ENCODE results near the gene PSMD2. TPM values are rescaled to one million over a fixed set of nuclear protein-coding genes. Genes with fewer than 3 reads are reported as not detected.

The PSMD2 gene
- total and polyA plus RNA-seq, 10 of the 15 experiments (the other 5 are each of a cell fraction or from before 2014, with no cell fraction given) = 103 to 515 (median 197) TPM

GRCh38 chr3:184335661-184336546, 36.9 kb downstream of the PSMD2 start (continued):
- TF ChIP-seq TARDBP (IDR thresholded peaks at IDR 0.05; ENCODE audit: borderline replicate concordance) (peak; percentile 11), IRF4 (IDR thresholded peaks at IDR 0.05; ENCODE audit: low read depth, low read length) (no peak), IKZF2 (IDR thresholded peaks at IDR 0.05) (no peak), LARP7 (IDR thresholded peaks at IDR 0.05) (no peak), SKIL (IDR thresholded peaks at IDR 0.05; ENCODE audit: low read depth, poor library complexity, severe bottlenecking) (no peak), STAT1 (conservative IDR thresholded peaks at IDR 0.05) (no peak), ZZZ3 (IDR thresholded peaks at IDR 0.05; ENCODE audit: control insufficient read depth, insufficient read length, low read depth) (no peak), ASH2L (IDR thresholded peaks at IDR 0.05; ENCODE audit: borderline replicate concordance, low read depth) (no peak), CREM (IDR thresholded peaks at IDR 0.05; ENCODE audit: low read depth) (peak; percentile 98), SMAD1 (IDR thresholded peaks at IDR 0.05; ENCODE audit: low read depth, partially characterized antibody) (no peak), RELA (IDR thresholded peaks at IDR 0.05; ENCODE audit: borderline replicate concordance, partially characterized antibody) (no peak), HDAC6 (IDR thresholded peaks at IDR 0.05; ENCODE audit: unreplicated experiment) (no peak), ATF3 (IDR thresholded peaks at IDR 0.05; ENCODE audit: borderline replicate concordance, extremely low read depth, low read depth, low read length) (no peak), E2F4 (IDR thresholded peaks at IDR 0.05; ENCODE audit: low read depth, low read length) (no peak), CREB1 (IDR thresholded peaks at IDR 0.05; ENCODE audit: low read depth) (peak; percentile 99), SMARCA5 (IDR thresholded peaks at IDR 0.05) (no peak), CHD2 (IDR thresholded peaks at IDR 0.05; ENCODE audit: borderline replicate concordance, low read depth, low read length) (0 out of 2 replicates have a peak, but pooled peaks have one; percentile 35), ZNF687 (IDR thresholded peaks at IDR 0.05) (no peak), TCF7 (IDR thresholded peaks at IDR 0.05; ENCODE audit: borderline replicate concordance) (no peak), MYC (IDR thresholded peaks at IDR 0.05; ENCODE audit: insufficient read depth, insufficient read length, insufficient replicate concordance, low read length, severe bottlenecking) (no peak), STAT3 (IDR thresholded peaks at IDR 0.05; ENCODE audit: low read depth, low read length) (no peak), NFXL1 (IDR thresholded peaks at IDR 0.05; ENCODE audit: borderline replicate concordance) (no peak)

All from GM12878 (cell line).